GM12865 (cell line): ENCODE measurements around the gene MSANTD3.

Experiments used
- DNase-seq: peaks from one replicate; pipeline ENCODE4 v3.0.0; 2010; ENCODE audit warnings: low read depth
- H3K4me3 ChIP-seq: 2 replicates; pipeline ENCODE4 v1.5.1; 2011; ENCODE audit warnings: mild to moderate bottlenecking, low read depth, low read length, control low read depth
- TF ChIP-seq, protein P1 (sequence below): IDR thresholded peaks from 2 replicates; pipeline ENCODE4 v1.5.1; 2011; ENCODE audit warnings: low read length, control low read depth, low read depth, inconsistent platforms; ENCODE audit not compliant: insufficient read depth; ENCODE audit errors: missing control alignments

MSANTD3 gene

DNA sequence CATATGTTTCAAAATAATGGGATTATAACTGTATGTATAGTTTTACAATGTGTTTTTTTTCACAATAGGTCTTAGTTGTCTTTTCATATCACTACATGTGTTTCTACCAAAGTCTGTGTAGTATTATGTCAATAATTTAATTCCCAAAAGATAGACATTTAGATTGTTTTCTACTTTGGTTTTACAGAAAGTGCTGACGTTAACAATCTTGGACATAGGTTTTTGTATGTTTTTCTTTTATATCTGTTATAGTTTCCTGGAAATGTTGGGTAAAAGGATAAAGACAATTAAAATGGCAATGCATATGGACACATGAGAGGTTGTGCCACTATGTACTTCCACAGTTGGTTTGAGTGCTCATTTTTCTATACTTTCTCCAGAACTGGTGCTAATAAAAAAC, 61.2 kb downstream of the MSANTD3 start:
- DNase-seq: no peak
- no peak overlapping the region for H3K4me3 ChIP-seq
- TF ChIP-seq, protein P1, sequence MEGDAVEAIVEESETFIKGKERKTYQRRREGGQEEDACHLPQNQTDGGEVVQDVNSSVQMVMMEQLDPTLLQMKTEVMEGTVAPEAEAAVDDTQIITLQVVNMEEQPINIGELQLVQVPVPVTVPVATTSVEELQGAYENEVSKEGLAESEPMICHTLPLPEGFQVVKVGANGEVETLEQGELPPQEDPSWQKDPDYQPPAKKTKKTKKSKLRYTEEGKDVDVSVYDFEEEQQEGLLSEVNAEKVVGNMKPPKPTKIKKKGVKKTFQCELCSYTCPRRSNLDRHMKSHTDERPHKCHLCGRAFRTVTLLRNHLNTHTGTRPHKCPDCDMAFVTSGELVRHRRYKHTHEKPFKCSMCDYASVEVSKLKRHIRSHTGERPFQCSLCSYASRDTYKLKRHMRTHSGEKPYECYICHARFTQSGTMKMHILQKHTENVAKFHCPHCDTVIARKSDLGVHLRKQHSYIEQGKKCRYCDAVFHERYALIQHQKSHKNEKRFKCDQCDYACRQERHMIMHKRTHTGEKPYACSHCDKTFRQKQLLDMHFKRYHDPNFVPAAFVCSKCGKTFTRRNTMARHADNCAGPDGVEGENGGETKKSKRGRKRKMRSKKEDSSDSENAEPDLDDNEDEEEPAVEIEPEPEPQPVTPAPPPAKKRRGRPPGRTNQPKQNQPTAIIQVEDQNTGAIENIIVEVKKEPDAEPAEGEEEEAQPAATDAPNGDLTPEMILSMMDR: no peak

DNA sequence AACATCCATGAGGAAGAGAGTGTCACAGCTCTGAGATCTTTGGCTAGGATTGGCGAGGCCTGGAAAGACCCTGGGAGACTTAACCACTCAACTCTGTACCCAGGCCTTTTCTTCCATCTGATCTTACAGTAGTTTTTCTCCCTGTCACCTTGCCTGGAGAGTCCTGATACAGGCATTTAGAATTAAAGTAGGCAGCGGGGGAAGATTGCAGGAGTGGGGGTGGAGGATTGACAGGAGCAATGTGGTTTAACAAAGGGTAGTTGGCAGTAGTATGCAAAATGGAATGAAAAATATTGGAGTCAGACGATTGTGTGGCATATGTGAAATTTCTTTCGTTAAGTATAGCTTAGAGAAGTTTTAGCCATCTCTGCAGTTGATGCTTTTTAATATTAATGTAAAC, 62.9 kb downstream of the MSANTD3 start:
- DNase-seq: no peak
- TF ChIP-seq, protein P1: no peak
- H3K4me3 ChIP-seq: no peak overlapping the region

- DNase-seq: peak; percentile 8
- TF ChIP-seq, protein P1: no peak
- H3K4me3 ChIP-seq: no peak overlapping the region
Observed at GRCh38 chr9:100492952-100493351, 66.0 kb downstream of the MSANTD3 start.

- DNase-seq: no peak
- TF ChIP-seq, protein P1: no peak
- no peak overlapping the region for H3K4me3 ChIP-seq
Observed at GRCh38 chr9:100498592-100498991, 71.6 kb downstream of the MSANTD3 start.

- no peak overlapping the region for H3K4me3 ChIP-seq
- no peak for DNase-seq
- TF ChIP-seq, protein P1: no peak
Observed at GRCh38 chr9:100499460-100499859, 72.5 kb downstream of the MSANTD3 start.

DNA sequence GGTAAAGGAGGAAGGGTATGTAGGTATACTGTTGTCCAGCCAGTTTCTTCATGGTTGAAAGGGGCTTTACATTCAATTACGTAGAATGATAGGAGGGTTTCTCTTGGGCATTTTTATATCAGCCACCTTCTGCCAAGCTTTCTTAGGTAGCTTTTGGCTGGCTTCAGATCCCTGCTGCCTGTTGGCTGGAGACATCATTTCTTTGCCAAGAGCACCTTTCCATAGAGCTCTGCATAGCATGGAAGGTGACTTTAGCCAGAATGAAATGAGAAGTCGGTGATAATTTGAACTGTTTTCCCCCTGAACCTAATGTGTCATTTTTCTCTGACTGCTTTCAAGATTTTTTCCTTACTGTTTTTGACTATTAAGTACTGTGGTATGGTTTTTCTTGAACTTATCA, 72.9 kb downstream of the MSANTD3 start:
- DNase-seq: no peak
- H3K4me3 ChIP-seq: no peak overlapping the region
- TF ChIP-seq, protein P1: no peak
